Thymus (tissue), 11 donors: ENCODE results near the gene FEZF1. TPM values are rescaled to one million over a fixed set of nuclear protein-coding genes. Genes with fewer than 3 reads are reported as not detected.

Source experiments
- DNase-seq, 9 donors: peaks; one replicate each; pipeline ENCODE4 v3.0.0-alpha.2; 2013; ENCODE audit warnings: low spot score in 9 of 9, low read depth in 6 of 9, missing footprints in 1 of 9
- H3K27ac ChIP-seq, 2 donors: one replicate each; pipeline ENCODE4 v1.5.1; 2013; ENCODE audit warnings: control low read depth in 1 of 2, low read depth in 1 of 2, low read length in 1 of 2, mild to moderate bottlenecking in 1 of 2, moderate library complexity in 1 of 2
- H3K27me3 ChIP-seq, 2 donors: one replicate each; pipeline ENCODE4 v1.5.1; 2013; ENCODE audit warnings: low read length in 1 of 2; ENCODE audit not compliant: control insufficient read depth in 2 of 2, insufficient read depth in 1 of 2
- H3K36me3 ChIP-seq, 2 donors: one replicate each; pipeline ENCODE4 v1.5.1; 2013; ENCODE audit warnings: low read length in 1 of 2, mild to moderate bottlenecking in 1 of 2, moderate library complexity in 1 of 2; ENCODE audit not compliant: control insufficient read depth in 2 of 2, insufficient read depth in 2 of 2
- H3K4me1 ChIP-seq, 2 donors: one replicate each; pipeline ENCODE4 v1.5.1; 2013; ENCODE audit warnings: low read length in 2 of 2; ENCODE audit not compliant: control insufficient read depth in 2 of 2, insufficient read depth in 2 of 2
- H3K4me3 ChIP-seq, 2 donors: one replicate each; pipeline ENCODE4 v1.5.1; 2013; ENCODE audit warnings: low read length in 2 of 2, control low read depth in 1 of 2, mild to moderate bottlenecking in 1 of 2
- H3K9me3 ChIP-seq, 2 donors: one replicate each; pipeline ENCODE4 v1.5.1; 2013; ENCODE audit warnings: low read length in 1 of 2, mild to moderate bottlenecking in 1 of 2; ENCODE audit not compliant: control insufficient read depth in 2 of 2, insufficient read depth in 1 of 2
- WGBS: extraction: QIAGEN DNeasy Blood & Tissue Kit; methylation state at CpG from one replicate; pipeline ENCODE4 v1.1.7; 2013; 5-methylcytosine and 5-hydroxymethylcytosine counted together
- polyA plus RNA-seq: library from polyadenylated mRNA; stranded (reverse); fragments of 200-250 nt; gene quantifications from one replicate; pipeline ENCODE4 v1.2.3, GENCODE V29; 2013
- total RNA-seq: library from RNA; stranded (reverse); fragments of 120-200 nt; gene quantifications from one replicate; pipeline ENCODE4 v1.2.4, GENCODE V29; 2013
- donor health status: healthy.

Gene FEZF1
- total and polyA plus RNA-seq, 2 donors, result under 0.01 to 0.07 TPM

DNA sequence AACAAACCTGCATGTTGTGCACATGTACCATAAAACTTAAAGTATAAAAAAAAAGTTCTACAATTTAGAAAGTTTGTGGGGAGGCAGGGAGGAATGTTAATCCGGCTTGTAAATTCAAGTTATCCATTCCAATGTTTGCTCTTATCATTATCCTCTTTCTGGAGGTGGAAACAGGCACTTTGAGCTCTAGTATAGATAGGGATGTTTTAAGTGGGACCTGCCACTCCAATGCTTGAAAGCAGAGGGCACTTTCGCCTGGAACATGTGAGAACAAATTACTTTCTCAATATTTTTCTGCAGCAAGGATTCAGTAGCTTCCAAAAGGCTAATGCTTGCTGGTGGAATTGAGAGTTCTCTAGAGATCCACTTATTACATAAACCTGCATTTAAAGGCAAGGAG is 45.6 kb downstream of the FEZF1 start:
- H3K36me3 ChIP-seq, result no peaks in the 10 kb centered on the region
- WGBS, result 85% methylated on average over 2 of the region's 2 CpGs

DNA sequence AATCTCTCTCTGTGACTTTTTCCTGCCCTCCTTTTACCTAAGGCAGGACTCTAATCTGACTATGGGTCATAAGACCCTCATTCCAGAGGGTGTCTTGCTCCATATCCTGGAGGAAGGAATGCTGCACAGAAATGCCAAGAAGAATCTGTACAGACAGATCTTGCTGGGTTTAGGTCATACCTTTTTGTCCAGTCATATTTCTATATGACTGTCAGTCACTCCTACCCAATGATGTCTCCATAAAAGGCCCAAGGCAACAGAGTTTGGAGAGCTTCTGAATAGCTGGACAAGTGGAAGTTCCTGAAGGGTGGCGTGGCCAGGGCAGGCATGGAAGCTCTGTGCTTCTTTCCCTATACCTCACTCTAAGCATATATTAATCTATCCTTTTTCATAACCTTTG is 47.5 kb downstream of the FEZF1 start:
- H3K4me1 ChIP-seq, result no peaks in the 10 kb centered on the region
- H3K4me3 ChIP-seq, result no peak overlapping the region
- WGBS, result 68% methylated on average over 1 of the region's 1 CpG
- no peak for DNase-seq
- no peaks in the 10 kb centered on the region for H3K9me3 ChIP-seq
- H3K36me3 ChIP-seq, result no peaks in the 10 kb centered on the region
- H3K27me3 ChIP-seq, result no peaks in the 10 kb centered on the region
- no peak overlapping the region for H3K27ac ChIP-seq

More for the DNA sequence above, 45.6 kb downstream of the FEZF1 start:
- no peaks in the 10 kb centered on the region for H3K9me3 ChIP-seq
- no peak for DNase-seq
- no peaks in the 10 kb centered on the region for H3K27me3 ChIP-seq
- H3K27ac ChIP-seq, result no peak overlapping the region
- H3K4me1 ChIP-seq, result no peaks in the 10 kb centered on the region
- H3K4me3 ChIP-seq, result no peak overlapping the region

DNA sequence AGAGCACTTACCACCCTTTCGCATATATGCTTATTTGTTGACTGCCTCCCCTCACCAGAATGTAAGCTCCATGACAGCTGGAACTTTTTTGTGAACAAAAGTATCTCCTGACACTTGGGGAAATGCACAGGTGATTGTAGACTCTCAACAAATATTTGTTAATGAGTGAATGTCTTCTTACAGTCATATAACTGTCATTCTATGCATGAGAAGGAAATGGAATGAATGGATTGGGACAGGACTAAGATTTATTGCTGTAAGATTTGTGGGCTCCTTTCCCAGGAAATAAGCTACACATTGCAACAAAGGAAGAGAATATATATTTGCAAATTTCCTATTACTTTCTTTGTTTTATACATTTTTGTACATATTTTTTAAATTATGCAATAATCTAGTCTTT is 48.5 kb downstream of the FEZF1 start:
- DNase-seq, result no peak
- Histone ChIP-seq H3K27ac (no peak overlapping the region), H3K4me1 (no peaks in the 10 kb centered on the region), H3K9me3 (no peaks in the 10 kb centered on the region), H3K4me3 (no peak overlapping the region), H3K36me3 (no peaks in the 10 kb centered on the region), H3K27me3 (no peaks in the 10 kb centered on the region)
- 65% methylated on average over 1 of the region's 1 CpG for WGBS

DNA sequence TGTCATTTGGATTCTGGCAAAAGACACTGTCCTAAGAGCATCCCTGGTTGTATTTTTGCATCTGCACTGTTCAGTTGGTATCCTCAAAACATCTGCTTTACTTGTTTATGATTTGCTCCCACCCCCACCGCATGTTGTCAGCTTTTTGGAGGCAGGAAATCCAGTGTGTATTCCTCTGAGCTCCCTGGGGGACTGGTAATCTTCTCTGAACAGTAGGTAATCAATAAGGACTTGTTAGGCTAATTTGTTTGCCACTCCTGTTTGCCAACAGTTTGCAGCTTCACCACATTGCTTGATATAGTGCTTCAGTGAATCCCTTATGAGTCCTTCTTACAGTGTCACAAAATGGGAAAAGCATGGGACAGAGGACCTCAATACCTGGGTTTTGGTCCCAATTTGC is 49.1 kb downstream of the FEZF1 start:
- Histone ChIP-seq H3K36me3 (no peaks in the 10 kb centered on the region), H3K9me3 (no peaks in the 10 kb centered on the region), H3K27ac (no peak overlapping the region), H3K27me3 (no peaks in the 10 kb centered on the region), H3K4me1 (no peaks in the 10 kb centered on the region), H3K4me3 (no peak overlapping the region)
- DNase-seq, result no peak
- WGBS, result 6% methylated on average over 1 of the region's 1 CpG

Other genes starting within 250 kb of the FEZF1 start
- 2.5 TPM for gene AASS, start 160.5 kb downstream of the FEZF1 start, total RNA-seq
- gene AASS, start 160.5 kb downstream of the FEZF1 start, polyA plus RNA-seq, result 6.7 TPM